Fibroblast of pulmonary artery (primary cell): ENCODE measurements around the gene DMWD.

Experiments
- DNase-seq: peaks from one replicate; pipeline ENCODE4 v3.0.0-alpha.2; 2010; ENCODE audit warnings: low read depth
- H3K4me3 ChIP-seq: replicated peaks from 2 replicates; pipeline ENCODE4 v1.5.1; 2011; ENCODE audit warnings: low read depth, mild to moderate bottlenecking, control low read depth, low read length, moderate library complexity
- TF ChIP-seq, protein P1 (sequence below): IDR thresholded peaks from 2 replicates; pipeline ENCODE4 v1.5.1; 2011; ENCODE audit warnings: mild to moderate bottlenecking, control low read depth, low read length, inconsistent platforms; ENCODE audit errors: missing control alignments

The DMWD gene

DNA sequence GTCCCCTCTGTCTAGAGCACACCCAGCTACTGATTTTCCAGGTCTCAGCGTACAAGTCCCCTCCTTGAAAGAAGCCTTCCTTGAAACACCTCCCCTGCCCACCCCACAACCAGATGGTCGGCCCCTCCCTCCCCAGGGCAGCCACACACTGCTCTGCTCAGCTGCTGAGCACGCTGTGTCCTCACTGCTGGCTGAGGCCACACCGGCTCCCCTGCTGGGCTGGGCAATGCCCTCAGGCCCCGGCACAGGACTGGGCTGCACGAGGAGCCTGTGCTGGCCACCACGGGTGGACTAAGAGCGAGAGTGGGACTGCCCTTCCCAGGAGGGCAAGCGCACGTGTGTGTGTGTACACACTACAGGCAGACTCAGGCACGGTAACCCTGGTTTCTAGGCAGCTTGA, 34.3 kb upstream of the DMWD start:
- TF ChIP-seq, protein P1, sequence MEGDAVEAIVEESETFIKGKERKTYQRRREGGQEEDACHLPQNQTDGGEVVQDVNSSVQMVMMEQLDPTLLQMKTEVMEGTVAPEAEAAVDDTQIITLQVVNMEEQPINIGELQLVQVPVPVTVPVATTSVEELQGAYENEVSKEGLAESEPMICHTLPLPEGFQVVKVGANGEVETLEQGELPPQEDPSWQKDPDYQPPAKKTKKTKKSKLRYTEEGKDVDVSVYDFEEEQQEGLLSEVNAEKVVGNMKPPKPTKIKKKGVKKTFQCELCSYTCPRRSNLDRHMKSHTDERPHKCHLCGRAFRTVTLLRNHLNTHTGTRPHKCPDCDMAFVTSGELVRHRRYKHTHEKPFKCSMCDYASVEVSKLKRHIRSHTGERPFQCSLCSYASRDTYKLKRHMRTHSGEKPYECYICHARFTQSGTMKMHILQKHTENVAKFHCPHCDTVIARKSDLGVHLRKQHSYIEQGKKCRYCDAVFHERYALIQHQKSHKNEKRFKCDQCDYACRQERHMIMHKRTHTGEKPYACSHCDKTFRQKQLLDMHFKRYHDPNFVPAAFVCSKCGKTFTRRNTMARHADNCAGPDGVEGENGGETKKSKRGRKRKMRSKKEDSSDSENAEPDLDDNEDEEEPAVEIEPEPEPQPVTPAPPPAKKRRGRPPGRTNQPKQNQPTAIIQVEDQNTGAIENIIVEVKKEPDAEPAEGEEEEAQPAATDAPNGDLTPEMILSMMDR, result no peak
- H3K4me3 ChIP-seq, result no peak overlapping the region

DNA sequence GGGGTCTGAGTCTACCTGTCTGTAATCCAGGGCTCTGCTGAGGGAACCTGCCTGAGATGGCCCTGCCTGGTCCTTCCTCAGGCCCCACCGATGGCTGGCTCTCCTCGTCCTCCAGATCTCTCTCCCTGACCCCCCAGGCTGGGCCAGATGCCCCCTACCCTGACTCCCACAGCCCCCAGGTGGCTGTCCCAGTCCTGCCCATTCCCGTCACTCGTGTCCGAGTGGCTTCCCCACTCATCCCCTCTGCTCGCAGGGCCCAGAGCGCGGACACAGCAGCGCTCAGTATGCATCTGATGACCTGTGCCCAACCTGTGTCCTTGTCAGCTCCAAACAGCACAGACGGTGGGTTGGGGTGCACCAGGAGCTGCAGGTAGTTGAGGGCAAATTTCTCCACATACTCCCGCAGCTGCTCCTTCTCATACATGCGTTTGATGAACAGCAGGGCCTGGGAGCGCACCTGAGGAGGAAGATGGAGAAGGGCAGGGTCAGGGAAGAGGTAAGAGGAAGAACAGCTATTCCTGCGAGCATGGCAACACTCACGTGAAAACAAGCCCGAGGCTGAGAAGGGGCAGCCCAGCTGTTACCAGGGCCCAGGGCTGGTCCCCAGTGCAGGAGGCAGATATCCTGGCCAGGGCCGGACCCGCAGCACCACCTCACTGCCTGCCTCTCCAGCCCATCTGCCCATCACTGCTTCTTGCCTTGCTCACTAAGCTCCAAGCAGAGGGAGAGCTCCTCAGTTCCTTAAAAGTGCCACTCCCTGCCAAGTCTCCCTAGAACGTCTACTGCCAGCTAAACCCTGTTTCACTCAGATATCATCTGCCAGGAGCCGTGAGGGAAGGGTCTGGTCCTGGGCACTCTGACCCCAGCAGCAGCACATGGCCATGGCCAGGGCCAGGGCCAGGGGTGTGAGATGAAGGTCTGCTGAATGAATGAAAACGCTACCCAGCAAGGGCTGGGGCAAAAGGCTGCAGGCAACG, 33.6 kb upstream of the DMWD start:
- TF ChIP-seq, protein P1, result no peak
- H3K4me3 ChIP-seq, result no peak overlapping the region
- DNase-seq, result no peak

More for the DNA sequence above, 34.3 kb upstream of the DMWD start:
- DNase-seq, result no peak

DNA sequence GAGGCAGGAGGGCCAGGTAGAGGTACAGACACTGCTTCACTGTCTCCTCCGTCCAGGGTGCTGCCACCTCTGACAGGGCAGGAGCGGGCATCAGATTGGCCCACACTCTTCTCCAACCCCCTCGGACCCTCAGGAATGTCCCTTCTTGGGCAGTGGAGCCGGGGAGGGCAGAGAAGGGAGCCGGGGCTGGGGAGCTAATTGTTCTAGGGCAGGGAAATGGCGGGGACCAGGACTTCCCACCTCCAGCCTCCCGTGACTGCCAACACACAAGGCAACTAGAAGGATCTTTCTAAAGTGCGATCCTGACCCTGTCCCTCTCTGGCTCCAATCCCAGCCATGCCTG, 32.6 kb upstream of the DMWD start:
- TF ChIP-seq, protein P1, result no peak
- H3K4me3 ChIP-seq, result no peak overlapping the region
- no peak for DNase-seq

DNA sequence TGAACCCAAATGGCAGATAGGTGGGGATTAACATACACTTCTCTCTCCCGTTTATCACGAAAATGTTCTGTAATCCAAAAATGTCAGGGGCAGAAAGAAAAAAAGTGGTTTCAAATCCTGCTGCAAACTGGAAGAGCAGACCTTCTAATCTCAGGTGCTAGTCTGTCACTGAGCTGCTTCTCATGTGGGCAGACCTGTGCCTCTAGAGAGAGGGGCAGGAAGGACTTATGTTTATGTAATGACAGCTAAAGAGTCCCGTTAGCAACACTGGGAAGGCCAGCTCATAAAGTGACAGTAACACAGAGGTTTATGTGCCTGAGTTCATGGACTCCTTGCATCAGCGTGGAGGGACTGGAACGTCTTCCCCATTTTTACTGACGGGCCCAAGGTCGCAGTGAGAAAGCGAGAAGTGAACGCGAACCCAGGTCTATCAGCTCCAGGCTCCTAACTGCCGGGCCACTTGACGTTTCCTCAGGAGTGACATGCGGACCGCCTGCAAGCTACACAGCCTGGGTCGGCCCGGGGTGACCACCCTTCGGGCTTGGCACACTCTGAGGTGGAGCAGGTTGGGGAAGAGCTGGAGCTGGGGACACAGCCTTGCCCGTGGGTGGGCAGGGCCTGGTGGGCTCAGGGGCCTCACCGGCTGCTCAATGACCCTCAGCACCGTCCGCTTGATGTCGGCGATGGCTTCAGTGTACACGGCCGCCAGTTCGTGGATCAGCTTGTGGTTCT, 32.1 kb upstream of the DMWD start:
- TF ChIP-seq, protein P1, result no peak
- H3K4me3 ChIP-seq, result no peak overlapping the region

DNA sequence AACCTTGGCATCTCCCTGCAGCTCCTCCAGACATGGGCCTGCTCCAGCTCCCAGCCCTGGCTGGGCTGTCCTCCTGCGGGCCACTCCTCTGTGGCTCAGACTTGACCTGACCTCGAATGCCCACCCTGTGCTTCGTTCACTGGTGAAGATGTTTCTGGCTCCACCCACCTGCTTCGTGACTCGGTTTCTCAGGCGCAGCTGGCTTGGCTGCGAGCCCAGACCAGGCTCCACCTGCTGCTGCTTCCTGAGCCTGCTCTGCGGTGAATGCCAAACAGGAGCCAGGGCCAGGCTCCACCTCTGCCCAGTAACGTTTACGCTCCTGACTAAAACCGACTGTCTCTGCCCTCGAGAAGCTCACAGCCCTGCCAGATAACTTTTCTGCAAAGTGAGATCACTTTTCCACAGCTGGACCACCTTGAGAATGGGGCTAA, 31.4 kb upstream of the DMWD start:
- no peak for DNase-seq
- H3K4me3 ChIP-seq, result no peak overlapping the region
- TF ChIP-seq, protein P1, result no peak

More for the DNA sequence above, 32.1 kb upstream of the DMWD start:
- no peak for DNase-seq

DNA sequence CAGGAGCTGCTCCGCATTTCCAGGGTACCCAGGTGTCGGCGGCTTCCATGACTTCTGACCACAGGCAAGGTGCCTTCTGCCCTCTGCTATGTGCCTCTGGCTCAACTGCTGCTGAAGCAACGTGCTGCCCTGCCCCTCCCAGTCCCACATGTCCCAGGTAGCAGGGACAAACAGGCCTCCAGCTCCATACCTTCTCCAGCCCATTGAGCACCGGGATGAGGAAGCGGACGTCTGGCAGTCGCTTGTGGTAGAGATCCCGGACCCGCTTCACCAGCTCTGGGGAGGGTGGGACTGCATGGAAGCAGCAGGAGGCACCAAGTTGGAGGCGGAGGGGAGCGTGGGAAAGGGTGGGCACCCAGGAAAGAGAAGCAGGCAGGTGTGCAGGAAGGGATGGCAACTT, 30.5 kb upstream of the DMWD start:
- H3K4me3 ChIP-seq, result no peak overlapping the region
- TF ChIP-seq, protein P1, result no peak
- DNase-seq, result no peak
